GM13976 (cell line): ENCODE measurements around the gene SSH2.

Experiments
- DNase-seq: peaks from one replicate; pipeline ENCODE4 v3.0.0; 2012; ENCODE audit warnings: low spot score
- in situ Hi-C: fragments of 300-500 bp; cut with MboI; formaldehyde crosslinking; loops from one replicate; pipeline ENCODE4 v1.12.0; 2022; ENCODE audit warnings: low sequenced_read_pairs, mixed read lengths, inconsistent platforms; ENCODE audit not compliant: unreplicated experiment
- TF ChIP-seq, protein P1 (sequence below): IDR thresholded peaks from 2 replicates; pipeline ENCODE4 v1.5.1; 2012; ENCODE audit warnings: borderline replicate concordance, mild to moderate bottlenecking; ENCODE audit not compliant: insufficient read depth; ENCODE audit errors: extremely low read depth, missing control alignments, control extremely low read depth

The SSH2 gene

DNA sequence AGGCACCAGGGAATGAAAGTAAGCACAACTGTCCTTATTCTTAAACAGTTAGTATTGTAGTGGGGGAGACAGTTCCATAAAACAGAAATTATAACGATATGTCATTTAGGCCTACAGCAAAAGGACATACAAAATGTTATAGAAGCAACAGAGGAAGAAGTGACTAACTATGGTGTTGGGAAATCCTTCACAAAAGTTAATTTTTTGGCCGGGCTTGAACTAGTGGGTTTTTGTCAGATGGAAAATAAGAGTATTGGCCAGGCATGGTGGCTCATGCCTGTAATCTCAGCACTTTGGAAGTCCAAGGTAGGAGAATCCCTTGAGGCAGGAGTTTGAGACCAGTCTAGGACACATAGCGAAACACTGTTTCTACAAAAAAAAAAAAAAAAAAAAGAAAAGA lies 127.8 kb downstream of the SSH2 start:
- no peak for DNase-seq
- TF ChIP-seq, protein P1, sequence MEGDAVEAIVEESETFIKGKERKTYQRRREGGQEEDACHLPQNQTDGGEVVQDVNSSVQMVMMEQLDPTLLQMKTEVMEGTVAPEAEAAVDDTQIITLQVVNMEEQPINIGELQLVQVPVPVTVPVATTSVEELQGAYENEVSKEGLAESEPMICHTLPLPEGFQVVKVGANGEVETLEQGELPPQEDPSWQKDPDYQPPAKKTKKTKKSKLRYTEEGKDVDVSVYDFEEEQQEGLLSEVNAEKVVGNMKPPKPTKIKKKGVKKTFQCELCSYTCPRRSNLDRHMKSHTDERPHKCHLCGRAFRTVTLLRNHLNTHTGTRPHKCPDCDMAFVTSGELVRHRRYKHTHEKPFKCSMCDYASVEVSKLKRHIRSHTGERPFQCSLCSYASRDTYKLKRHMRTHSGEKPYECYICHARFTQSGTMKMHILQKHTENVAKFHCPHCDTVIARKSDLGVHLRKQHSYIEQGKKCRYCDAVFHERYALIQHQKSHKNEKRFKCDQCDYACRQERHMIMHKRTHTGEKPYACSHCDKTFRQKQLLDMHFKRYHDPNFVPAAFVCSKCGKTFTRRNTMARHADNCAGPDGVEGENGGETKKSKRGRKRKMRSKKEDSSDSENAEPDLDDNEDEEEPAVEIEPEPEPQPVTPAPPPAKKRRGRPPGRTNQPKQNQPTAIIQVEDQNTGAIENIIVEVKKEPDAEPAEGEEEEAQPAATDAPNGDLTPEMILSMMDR, result no peak
- in situ Hi-C loops, result no loop called here

DNA sequence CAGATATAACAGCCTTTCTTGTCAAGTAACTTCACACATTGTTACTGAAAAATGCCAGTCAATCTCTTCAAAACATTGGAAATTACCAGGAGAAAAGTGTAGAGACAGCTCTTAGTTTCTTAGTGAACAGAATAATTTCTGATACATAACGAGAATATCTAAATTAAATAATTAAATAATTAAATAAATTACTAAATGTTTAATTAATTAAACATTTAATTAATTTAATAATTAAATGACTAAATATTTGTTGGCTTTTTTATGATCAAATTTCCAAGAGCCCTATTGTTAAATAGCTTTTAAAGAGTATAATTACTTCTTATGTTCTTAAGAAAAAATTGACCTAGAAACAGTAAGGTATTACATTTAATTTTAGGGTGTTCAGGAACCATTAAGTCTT lies 129.6 kb downstream of the SSH2 start:
- in situ Hi-C loops, result no loop called here
- DNase-seq, result no peak
- TF ChIP-seq, protein P1, result no peak

DNA sequence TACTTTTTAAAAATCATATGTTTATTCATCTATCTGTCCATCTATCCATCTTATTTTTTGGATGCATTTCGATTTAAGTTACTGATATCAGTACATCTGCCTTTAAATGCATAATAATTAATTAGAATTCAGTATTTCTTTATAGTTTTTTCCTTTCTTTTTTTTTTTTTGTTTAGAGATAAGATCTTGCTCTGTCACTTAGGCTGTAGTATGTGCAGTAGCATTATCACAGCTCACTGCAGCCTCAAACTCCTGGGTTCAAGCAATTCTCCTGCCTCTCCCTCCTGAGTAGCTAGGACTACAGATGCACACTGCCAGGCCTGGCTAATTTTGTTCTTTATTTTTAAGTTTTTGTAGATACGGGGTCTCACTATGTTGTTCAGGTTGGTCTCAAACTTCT lies 133.4 kb downstream of the SSH2 start:
- in situ Hi-C loops, result loop anchor here (25.0 kb wide), 1 partner anchor 409 kb away; the partner anchor contains the start of gene TAOK1
- no peak for DNase-seq
- TF ChIP-seq, protein P1, result no peak

DNA sequence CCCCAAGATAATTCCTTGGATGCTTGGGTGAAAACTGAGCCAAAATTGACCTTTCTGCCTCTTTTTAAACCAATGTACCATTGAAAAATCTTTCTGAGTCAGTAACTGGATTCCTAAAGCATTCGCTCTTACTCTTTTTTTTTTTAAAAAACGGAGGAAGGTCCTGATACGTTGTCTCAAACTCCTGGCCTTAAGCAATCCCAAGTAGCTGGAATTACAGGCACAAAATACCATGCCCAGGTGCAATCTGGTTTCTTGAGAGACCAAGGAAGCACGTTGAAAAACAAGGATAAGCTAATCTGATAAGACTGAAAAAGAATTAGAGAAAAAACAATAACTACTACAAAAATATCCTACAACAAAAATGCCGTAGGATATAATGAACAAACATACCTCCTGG lies 136.5 kb downstream of the SSH2 start:
- in situ Hi-C loops, result loop anchor here (25.0 kb wide), 1 partner anchor 406 kb away; the partner anchor contains the start of gene TAOK1
- no peak for DNase-seq
- TF ChIP-seq, protein P1, result no peak

DNA sequence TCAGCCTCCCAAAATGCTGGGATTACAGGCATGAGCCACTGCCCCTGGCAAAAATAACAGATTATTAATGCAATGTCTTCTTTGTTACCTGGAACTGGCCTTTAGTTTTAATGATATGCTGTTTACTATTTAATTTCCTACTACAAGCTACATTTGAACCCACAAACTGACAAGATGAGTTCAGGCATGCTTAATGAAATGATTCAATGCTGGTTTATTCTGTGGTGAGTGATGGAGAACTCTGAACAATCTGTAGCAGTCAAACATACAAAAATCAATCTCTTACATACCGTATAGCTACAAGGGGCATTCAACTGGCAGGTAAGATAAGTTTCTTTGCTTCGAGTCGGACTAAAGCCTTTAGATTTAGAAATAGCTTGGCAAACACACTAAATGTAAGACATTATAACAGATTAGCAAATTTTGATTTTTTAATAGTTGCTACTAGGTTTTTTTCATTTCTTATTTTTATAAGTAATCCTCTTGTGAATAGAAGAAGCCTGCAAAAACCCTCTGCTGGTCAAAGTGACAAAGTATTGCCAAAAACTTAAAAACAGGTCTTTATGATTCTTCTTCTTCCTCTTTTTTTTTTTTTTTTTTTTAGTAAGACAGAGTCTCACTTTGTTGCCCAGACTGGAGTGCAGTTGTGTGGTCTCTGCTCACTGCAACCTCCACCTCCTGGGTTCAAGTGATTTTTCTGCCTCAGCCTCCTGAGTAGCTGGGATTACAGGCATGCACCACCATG lies 138.5 kb downstream of the SSH2 start:
- no peak for DNase-seq
- TF ChIP-seq, protein P1, result no peak
- in situ Hi-C loops, result loop anchor here (25.0 kb wide), 1 partner anchor 404 kb away; the partner anchor contains the start of gene TAOK1

DNA sequence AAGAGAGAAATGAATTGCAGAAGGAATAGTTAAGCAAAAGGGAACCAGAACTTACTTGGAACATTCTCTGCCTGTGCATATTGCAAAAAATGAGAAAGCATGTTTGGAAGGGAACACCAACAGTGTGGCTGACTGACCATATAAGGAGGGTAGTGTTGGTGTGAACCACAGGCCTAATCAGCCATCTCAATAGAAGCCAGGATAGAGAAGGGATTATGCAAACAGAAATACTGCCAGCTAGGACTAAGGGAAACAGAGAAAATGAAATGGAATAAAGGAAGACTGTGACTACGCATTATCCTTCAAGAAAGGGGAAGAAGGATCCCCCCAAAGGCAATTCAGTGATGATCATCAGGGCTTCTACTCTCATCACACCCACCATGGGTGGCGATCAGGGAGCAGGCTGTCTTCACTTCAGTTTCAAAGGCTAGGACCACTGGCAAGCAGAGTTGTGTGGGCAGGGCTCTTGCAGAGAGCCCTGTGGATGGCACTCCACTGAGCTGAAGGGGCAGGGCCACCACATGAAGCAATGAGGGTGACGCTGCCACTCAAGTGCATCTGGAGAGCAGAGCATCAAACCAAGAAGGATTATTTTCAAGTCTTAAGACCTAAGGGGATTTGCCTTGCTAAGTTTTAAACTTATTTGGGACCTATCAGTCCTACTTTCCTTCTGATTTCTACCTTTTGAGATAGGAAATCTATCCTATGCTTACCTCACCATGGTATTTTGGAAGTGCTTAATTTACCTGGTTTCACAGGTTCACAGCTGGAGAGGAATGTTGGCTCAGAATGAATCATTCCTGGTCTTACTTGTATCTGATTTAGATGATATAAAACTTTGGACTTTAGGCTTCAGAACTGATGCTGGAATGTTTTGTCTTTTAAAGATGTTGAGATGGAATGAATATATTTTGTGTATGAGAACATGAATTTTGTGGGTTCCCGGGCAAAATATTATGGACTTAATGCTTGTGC lies 140.5 kb downstream of the SSH2 start:
- no peak for DNase-seq
- in situ Hi-C loops, result loop anchor here (25.0 kb wide), 1 partner anchor 402 kb away; the partner anchor contains the start of gene TAOK1
- TF ChIP-seq, protein P1, result no peak
